Mesendoderm (in vitro differentiated cells): Measurements from ENCODE around the gene ELL3.

Experiments used
- DNase-seq: peaks from one replicate; pipeline ENCODE4 v3.0.0; 2013
- H2AK5ac ChIP-seq: 2 replicates; pipeline ENCODE4 v1.6.1; 2013; ENCODE audit warnings: low read length, inconsistent platforms
- H2BK120ac ChIP-seq: 2 replicates; pipeline ENCODE4 v1.6.1; 2013; ENCODE audit warnings: low read depth, mild to moderate bottlenecking, low read length, moderate library complexity, mixed read lengths
- H2BK15ac ChIP-seq: replicated peaks from 2 replicates; pipeline ENCODE4 v1.6.1; 2013; ENCODE audit warnings: low read depth, mild to moderate bottlenecking, moderate library complexity
- H2BK5ac ChIP-seq: 2 replicates; pipeline ENCODE4 v1.6.1; 2013; ENCODE audit warnings: low read length, inconsistent platforms
- H3K18ac ChIP-seq: 2 replicates; pipeline ENCODE4 v1.6.1; 2013; ENCODE audit warnings: mild to moderate bottlenecking, low read length, mixed read lengths
- H3K23ac ChIP-seq: one replicate; pipeline ENCODE4 v1.6.1; 2013; ENCODE audit warnings: low read length
- H3K27ac ChIP-seq: 2 replicates; pipeline ENCODE4 v1.5.1; 2013; ENCODE audit warnings: low read depth, mild to moderate bottlenecking, inconsistent platforms, low read length, moderate library complexity
- H3K27me3 ChIP-seq: 2 replicates; pipeline ENCODE4 v1.6.1; 2013; ENCODE audit warnings: low read length, control low read depth, mild to moderate bottlenecking, inconsistent platforms; ENCODE audit not compliant: insufficient read depth, poor library complexity
- H3K36me3 ChIP-seq: 2 replicates; pipeline ENCODE4 v1.6.1; 2013; ENCODE audit warnings: low read length, inconsistent platforms; ENCODE audit not compliant: control insufficient read depth, insufficient read depth
- H3K4ac ChIP-seq: one replicate; pipeline ENCODE4 v1.6.1; 2013; ENCODE audit warnings: low read depth, mild to moderate bottlenecking, low read length, moderate library complexity
- H3K4me1 ChIP-seq: 2 replicates; pipeline ENCODE4 v1.6.1; 2013; ENCODE audit warnings: low read depth, low read length, inconsistent platforms; ENCODE audit not compliant: control insufficient read depth
- H3K4me2 ChIP-seq: 2 replicates; pipeline ENCODE4 v1.6.1; 2013; ENCODE audit warnings: low read length
- H3K4me3 ChIP-seq: 2 replicates; pipeline ENCODE4 v1.5.1; 2013; ENCODE audit warnings: mild to moderate bottlenecking, low read length
- H3K56ac ChIP-seq: one replicate; pipeline ENCODE4 v1.6.1; 2013; ENCODE audit warnings: low read length
- H3K79me1 ChIP-seq: 2 replicates; pipeline ENCODE4 v1.6.1; 2013; ENCODE audit warnings: low read length, inconsistent platforms
- H3K79me2 ChIP-seq: 2 replicates; pipeline ENCODE4 v1.6.1; 2013; ENCODE audit warnings: mild to moderate bottlenecking, low read length; ENCODE audit not compliant: control insufficient read depth, insufficient read depth
- H3K9ac ChIP-seq: 2 replicates; pipeline ENCODE4 v1.6.1; 2013; ENCODE audit warnings: low read length, inconsistent platforms
- H4K5ac ChIP-seq: one replicate; pipeline ENCODE4 v1.6.1; 2013; ENCODE audit warnings: low read length
- H4K8ac ChIP-seq: one replicate; pipeline ENCODE4 v1.6.1; 2013; ENCODE audit warnings: low read depth, mild to moderate bottlenecking, control low read depth, low read length, moderate library complexity
- WGBS: extraction: QIAGEN DNeasy Blood & Tissue Kit; methylation state at CpG from one replicate; pipeline ENCODE4 v1.1.7; 2013; ENCODE audit warnings: low lambda C conversion rate, missing lambda C conversion rate; ENCODE audit not compliant: insufficient coverage; ENCODE audit errors: extremely low coverage; 5-methylcytosine and 5-hydroxymethylcytosine counted together

The ELL3 gene

GRCh38 chr15:43799945-43800285, 23.1 kb upstream of the ELL3 start, which contains the start of gene SERINC4:
Gene SERINC4 (minus strand): TSS chr15:43800220. CDS start chr15:43799986, 234 bp downstream.
- H3K79me2 ChIP-seq, result peaks cover 11% of the 10 kb centered on the region
- H3K18ac ChIP-seq, result peak within 1 kb of the TSS; percentile 11
- peaks cover 15% of the 10 kb centered on the region for H3K4me1 ChIP-seq
- peak within 1 kb of the TSS; percentile 99 for H3K4me2 ChIP-seq
- peak within 1 kb of the TSS; percentile 97 for H3K56ac ChIP-seq
- no peak within 1 kb of the TSS for H2BK15ac ChIP-seq
- H2BK120ac ChIP-seq, result no peak within 1 kb of the TSS
- peaks cover 6% of the 10 kb centered on the region for H3K79me1 ChIP-seq
- no peak within 1 kb of the TSS for H4K8ac ChIP-seq
- H3K27me3 ChIP-seq, result no peaks in the 10 kb centered on the region
- H3K36me3 ChIP-seq, result peaks cover under 1% of the 10 kb centered on the region
- WGBS, result no CpG with 5 or more reads among the region's 8 CpGs
- no peak for DNase-seq
- H2AK5ac ChIP-seq, result peak within 1 kb of the TSS; percentile 85
- no peak within 1 kb of the TSS for H4K5ac ChIP-seq
- H3K4ac ChIP-seq, result no peak within 1 kb of the TSS
- H2BK5ac ChIP-seq, result peak within 1 kb of the TSS; percentile 92
- no peak within 1 kb of the TSS for H3K23ac ChIP-seq
- peak within 1 kb of the TSS; percentile 52 for H3K27ac ChIP-seq
- H3K9ac ChIP-seq, result peak within 1 kb of the TSS; percentile 97
- peak within 1 kb of the TSS; percentile 97 for H3K4me3 ChIP-seq

GRCh38 chr15:43799209-43799944, 22.6 kb upstream of the ELL3 start:
- Histone ChIP-seq H2AK5ac (peak overlapping the region; percentile 85), H2BK5ac (peak overlapping the region; percentile 50), H4K8ac (no peak overlapping the region), H3K27me3 (no peaks in the 10 kb centered on the region), H2BK120ac (no peak overlapping the region), H4K5ac (no peak overlapping the region), H3K36me3 (peaks cover 2% of the 10 kb centered on the region), H3K27ac (no peak overlapping the region), H3K4ac (no peak overlapping the region), H3K79me2 (peaks cover 11% of the 10 kb centered on the region), H3K4me3 (no peak overlapping the region), H3K9ac (no peak overlapping the region), H3K79me1 (peaks cover 9% of the 10 kb centered on the region), H3K56ac (peak overlapping the region; percentile 87), H3K18ac (no peak overlapping the region), H3K23ac (no peak overlapping the region), H3K4me2 (no peak overlapping the region), H3K4me1 (peaks cover 19% of the 10 kb centered on the region), H2BK15ac (no peak overlapping the region)
- peak; percentile 41 for DNase-seq
- WGBS, result no CpG with 5 or more reads among the region's 16 CpGs

- Histone ChIP-seq H3K4me2 (no peak overlapping the region), H2BK15ac (no peak overlapping the region), H3K79me2 (peaks cover 26% of the 10 kb centered on the region), H2BK120ac (no peak overlapping the region), H3K27ac (no peak overlapping the region), H3K4me3 (no peak overlapping the region), H3K9ac (no peak overlapping the region), H2AK5ac (no peak overlapping the region), H3K56ac (no peak overlapping the region), H3K79me1 (peaks cover 24% of the 10 kb centered on the region), H4K5ac (no peak overlapping the region), H3K27me3 (no peaks in the 10 kb centered on the region), H3K4me1 (peaks cover 27% of the 10 kb centered on the region), H3K23ac (no peak overlapping the region), H3K4ac (no peak overlapping the region), H3K18ac (no peak overlapping the region), H4K8ac (no peak overlapping the region), H3K36me3 (peaks cover 2% of the 10 kb centered on the region), H2BK5ac (no peak overlapping the region)
- no peak for DNase-seq
- no CpG with 5 or more reads among the region's 3 CpGs for WGBS
Measured at GRCh38 chr15:43796566-43796965, 19.8 kb upstream of the ELL3 start.

DNA sequence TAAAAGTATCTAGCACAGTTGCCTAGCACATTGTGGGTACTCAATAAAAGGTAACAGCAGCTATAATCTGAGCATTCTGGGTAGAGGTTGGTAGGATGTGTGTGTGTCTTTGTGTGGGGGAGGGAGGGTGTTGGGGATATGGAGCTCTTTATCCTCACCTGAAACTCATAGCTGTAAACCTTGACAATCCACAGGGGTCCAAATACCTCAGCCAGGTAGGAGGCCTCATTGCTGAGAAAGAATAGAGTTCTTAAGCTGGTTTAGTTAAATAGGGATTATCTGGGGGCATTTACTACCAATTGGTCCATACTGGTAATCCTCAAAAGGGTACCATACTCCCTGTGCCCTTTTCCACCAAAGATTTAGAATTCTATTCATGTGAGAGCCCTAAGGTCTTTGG, 19.2 kb upstream of the ELL3 start:
- Histone ChIP-seq H3K4me2 (no peak overlapping the region), H3K36me3 (peaks cover 2% of the 10 kb centered on the region), H3K9ac (no peak overlapping the region), H3K27me3 (no peaks in the 10 kb centered on the region), H3K4me3 (no peak overlapping the region), H2AK5ac (no peak overlapping the region), H3K27ac (no peak overlapping the region), H2BK120ac (no peak overlapping the region), H3K79me1 (peaks cover 22% of the 10 kb centered on the region), H3K79me2 (peaks cover 21% of the 10 kb centered on the region), H3K4ac (no peak overlapping the region), H3K18ac (no peak overlapping the region), H4K5ac (no peak overlapping the region), H2BK15ac (no peak overlapping the region), H2BK5ac (no peak overlapping the region), H4K8ac (no peak overlapping the region), H3K4me1 (peaks cover 27% of the 10 kb centered on the region), H3K56ac (no peak overlapping the region), H3K23ac (no peak overlapping the region)
- DNase-seq, result peak; percentile 63

DNA sequence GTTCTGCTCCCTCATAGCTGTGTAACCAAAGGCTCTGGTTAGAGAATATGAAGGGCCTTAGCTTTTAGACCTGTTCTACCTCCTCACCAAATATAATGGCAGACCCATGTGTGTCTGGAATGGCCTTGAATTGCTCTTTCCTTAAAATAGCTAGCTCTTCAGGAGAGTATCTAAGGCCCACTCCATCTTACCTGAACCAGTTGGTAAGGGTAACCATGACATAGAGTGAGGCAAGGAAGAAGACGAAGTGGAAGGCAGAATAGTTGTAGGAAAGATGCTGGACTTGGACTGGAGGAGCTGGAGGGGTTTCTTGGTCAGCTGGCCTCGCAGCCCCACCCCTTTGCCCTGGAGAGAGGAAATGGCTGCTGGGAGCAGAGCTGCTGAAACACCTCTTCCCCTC, 18.4 kb upstream of the ELL3 start:
- no peak for DNase-seq
- Histone ChIP-seq H3K4me3 (no peak overlapping the region), H3K4ac (no peak overlapping the region), H3K9ac (no peak overlapping the region), H2BK5ac (no peak overlapping the region), H3K4me1 (peaks cover 26% of the 10 kb centered on the region), H3K36me3 (peaks cover 2% of the 10 kb centered on the region), H4K8ac (no peak overlapping the region), H3K4me2 (no peak overlapping the region), H3K79me1 (peaks cover 20% of the 10 kb centered on the region), H2BK120ac (no peak overlapping the region), H3K23ac (no peak overlapping the region), H4K5ac (no peak overlapping the region), H3K27ac (no peak overlapping the region), H3K79me2 (peaks cover 16% of the 10 kb centered on the region), H3K27me3 (no peaks in the 10 kb centered on the region), H2BK15ac (no peak overlapping the region), H2AK5ac (no peak overlapping the region), H3K18ac (no peak overlapping the region), H3K56ac (no peak overlapping the region)
- WGBS, result no CpG with 5 or more reads among the region's 2 CpGs
